Fibroblast of lung (primary cell): ENCODE results near the gene TMA7B.

ENCODE experiments used
- EZH2 ChIP-seq: IDR thresholded peaks from 2 replicates; pipeline ENCODE4 v1.5.1; 2012; ENCODE audit warnings: low read length, control low read depth, mild to moderate bottlenecking; ENCODE audit errors: missing control alignments
- TF ChIP-seq, protein P1 (sequence below), 2 donors: IDR thresholded peaks in 1 of 2; conservative IDR thresholded peaks in 1 of 2; 1 replicate in 1 of 2; 2 replicates in 1 of 2; pipeline ENCODE4 v1.5.1; 2011 to 2012; ENCODE audit warnings: low read length in 2 of 2, control low read depth in 1 of 2, inconsistent platforms in 1 of 2, low read depth in 1 of 2, mild to moderate bottlenecking in 1 of 2

GRCh38 chr22:39935612-39936011 lies 24.6 kb upstream of the TMA7B start:
- TF ChIP-seq, protein P1, sequence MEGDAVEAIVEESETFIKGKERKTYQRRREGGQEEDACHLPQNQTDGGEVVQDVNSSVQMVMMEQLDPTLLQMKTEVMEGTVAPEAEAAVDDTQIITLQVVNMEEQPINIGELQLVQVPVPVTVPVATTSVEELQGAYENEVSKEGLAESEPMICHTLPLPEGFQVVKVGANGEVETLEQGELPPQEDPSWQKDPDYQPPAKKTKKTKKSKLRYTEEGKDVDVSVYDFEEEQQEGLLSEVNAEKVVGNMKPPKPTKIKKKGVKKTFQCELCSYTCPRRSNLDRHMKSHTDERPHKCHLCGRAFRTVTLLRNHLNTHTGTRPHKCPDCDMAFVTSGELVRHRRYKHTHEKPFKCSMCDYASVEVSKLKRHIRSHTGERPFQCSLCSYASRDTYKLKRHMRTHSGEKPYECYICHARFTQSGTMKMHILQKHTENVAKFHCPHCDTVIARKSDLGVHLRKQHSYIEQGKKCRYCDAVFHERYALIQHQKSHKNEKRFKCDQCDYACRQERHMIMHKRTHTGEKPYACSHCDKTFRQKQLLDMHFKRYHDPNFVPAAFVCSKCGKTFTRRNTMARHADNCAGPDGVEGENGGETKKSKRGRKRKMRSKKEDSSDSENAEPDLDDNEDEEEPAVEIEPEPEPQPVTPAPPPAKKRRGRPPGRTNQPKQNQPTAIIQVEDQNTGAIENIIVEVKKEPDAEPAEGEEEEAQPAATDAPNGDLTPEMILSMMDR (conservative IDR thresholded peaks at IDR 0.05 in 1 of 2, IDR thresholded peaks at IDR 0.05 in 1 of 2; ENCODE audit: low read depth in 1 of 2, low read length in 2 of 2) = no peak
- TF ChIP-seq EZH2 = no peak
